Left ventricle myocardium inferior (tissue), 1 donor: ENCODE data around the gene WNT2B. TPM values are rescaled to one million over a fixed set of nuclear protein-coding genes. Genes with fewer than 3 reads are reported as not detected.

Experiments
- DNase-seq: peaks from one replicate; pipeline ENCODE4 v3.0.0-alpha.2; 2020
- H3K27ac ChIP-seq: fragments of 200-600 bp; replicated peaks from 2 replicates; pipeline ENCODE4 v1.8.0; 2021
- H3K27me3 ChIP-seq: fragments of 200-600 bp; 2 replicates; pipeline ENCODE4 v1.8.0; 2021; ENCODE audit warnings: low read depth
- H3K36me3 ChIP-seq: fragments of 200-600 bp; 2 replicates; pipeline ENCODE4 v1.8.0; 2021
- H3K4me1 ChIP-seq: fragments of 200-600 bp; 2 replicates; pipeline ENCODE4 v1.8.0; 2021
- H3K4me3 ChIP-seq: fragments of 200-600 bp; 2 replicates; pipeline ENCODE4 v1.8.0; 2021; ENCODE audit warnings: mild to moderate bottlenecking, moderate library complexity
- H3K9me3 ChIP-seq: fragments of 200-600 bp; replicated peaks from 2 replicates; pipeline ENCODE4 v1.8.0; 2021
- CTCF ChIP-seq: fragments of 200-600 bp; IDR thresholded peaks from 2 replicates; pipeline ENCODE4 v1.8.0; 2021; ENCODE audit warnings: antibody characterized with exemption, mild to moderate bottlenecking, borderline replicate concordance
- intact Hi-C: fragments of 100-400 bp; cut with micrococcal nuclease; formaldehyde crosslinking; loops from one replicate; pipeline ENCODE4 v1.11.0; 2022
- long read RNA-seq: library from polyadenylated mRNA; unstranded; transcript quantifications from one replicate; pipeline ENCODE4 v2.0.0, GENCODE V29; 2021
- total RNA-seq: library from RNA; stranded (reverse); fragmentation: NEBNext Ultra II Directional; extraction: Animal tissue kit (Norgen Biotek cat#: 25700); gene quantifications from one replicate; pipeline ENCODE4 v1.2.1, GENCODE V29; 2021
- donor health status: DM: no; HTN: yes; CAD: no; lungs with severe emphysema.

WNT2B gene
- 1.7 TPM for total RNA-seq
- long read RNA-seq, transcript WNT2B-202 (5 exons, 3,818 nt) = major isoform, 5 of 6 reads
- long read RNA-seq, partial matches to known transcripts = 0 of 6 reads
- long read RNA-seq, other reads (novel, unspliced or antisense) = 1 of 6 reads

GRCh38 chr1:112508278-112509004 is at the start of gene WNT2B:
WNT2B (plus strand) TSS chr1:112508965; CDS start chr1:112509263, 298 bp downstream.
- Histone ChIP-seq H3K9me3 (no peaks in the 10 kb centered on the region), H3K36me3 (no peaks in the 10 kb centered on the region), H3K4me3 (peak within 1 kb of the TSS; percentile 72), H3K27ac (no peak within 1 kb of the TSS), H3K4me1 (peaks cover 21% of the 10 kb centered on the region), H3K27me3 (peaks cover 33% of the 10 kb centered on the region)
- intact Hi-C loops = no loop called here
- no peak for DNase-seq
- no peak for TF ChIP-seq CTCF

- no peak for DNase-seq
- Histone ChIP-seq H3K36me3 (peaks cover 24% of the 10 kb centered on the region), H3K27me3 (no peaks in the 10 kb centered on the region), H3K4me1 (peaks cover 30% of the 10 kb centered on the region), H3K4me3 (no peak overlapping the region), H3K9me3 (no peaks in the 10 kb centered on the region), H3K27ac (no peak overlapping the region)
- intact Hi-C loops = no loop called here
- TF ChIP-seq CTCF = no peak
Observed at GRCh38 chr1:112460615-112461014, 48.1 kb upstream of the WNT2B start.

- peaks cover 17% of the 10 kb centered on the region for H3K36me3 ChIP-seq
- H3K4me1 ChIP-seq = peaks cover 35% of the 10 kb centered on the region
- no peak overlapping the region for H3K4me3 ChIP-seq
- DNase-seq = no peak
- intact Hi-C loops = no loop called here
- no peak for TF ChIP-seq CTCF
- peak overlapping the region; percentile 41 for H3K27ac ChIP-seq
- no peaks in the 10 kb centered on the region for H3K27me3 ChIP-seq
- no peaks in the 10 kb centered on the region for H3K9me3 ChIP-seq
Observed at GRCh38 chr1:112461200-112461871, 47.4 kb upstream of the WNT2B start.

DNA sequence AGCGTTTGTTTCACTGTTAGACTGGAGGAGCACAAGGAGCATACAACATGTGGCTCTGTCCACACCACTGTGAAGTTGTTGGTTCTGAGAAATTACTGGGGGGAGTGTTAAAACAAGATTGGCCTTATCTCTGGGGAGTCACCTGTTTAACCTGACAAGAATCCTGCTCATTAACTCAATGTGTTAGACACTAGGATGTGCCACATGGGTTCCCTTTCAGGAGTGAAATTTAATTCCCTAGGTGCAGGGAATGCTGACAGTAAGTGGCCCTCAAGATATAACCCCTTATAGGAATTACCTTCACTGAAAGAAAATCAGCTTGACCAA is 45.8 kb upstream of the WNT2B start:
- H3K4me3 ChIP-seq = no peak overlapping the region
- peaks cover under 1% of the 10 kb centered on the region for H3K36me3 ChIP-seq
- peak overlapping the region; percentile 41 for H3K27ac ChIP-seq
- H3K9me3 ChIP-seq = no peaks in the 10 kb centered on the region
- DNase-seq = no peak
- peaks cover 43% of the 10 kb centered on the region for H3K4me1 ChIP-seq
- intact Hi-C loops = no loop called here
- TF ChIP-seq CTCF = no peak
- no peaks in the 10 kb centered on the region for H3K27me3 ChIP-seq

GRCh38 chr1:112464501-112464900 is 44.3 kb upstream of the WNT2B start:
- intact Hi-C loops = no loop called here
- Histone ChIP-seq H3K9me3 (no peaks in the 10 kb centered on the region), H3K4me1 (peaks cover 35% of the 10 kb centered on the region), H3K27ac (peak overlapping the region; percentile 81), H3K4me3 (no peak overlapping the region), H3K36me3 (no peaks in the 10 kb centered on the region), H3K27me3 (no peaks in the 10 kb centered on the region)
- DNase-seq = no peak
- no peak for TF ChIP-seq CTCF
